Stimulated activated CD4-positive, alpha-beta T cell treated with anti-CD3 and anti-CD28 coated beads, Interleukin-1b, Interleukin-23, amount 100 ng/mL, for 24 hours (primary cell): Measurements from ENCODE around the gene RPTN.

Experiments
- DNase-seq, 4 experiments: peaks; one replicate each; pipeline ENCODE4 v3.0.0-alpha.2; 2020; ENCODE audit warnings: low read depth in 4 of 4, low spot score in 1 of 4

The RPTN gene

DNA sequence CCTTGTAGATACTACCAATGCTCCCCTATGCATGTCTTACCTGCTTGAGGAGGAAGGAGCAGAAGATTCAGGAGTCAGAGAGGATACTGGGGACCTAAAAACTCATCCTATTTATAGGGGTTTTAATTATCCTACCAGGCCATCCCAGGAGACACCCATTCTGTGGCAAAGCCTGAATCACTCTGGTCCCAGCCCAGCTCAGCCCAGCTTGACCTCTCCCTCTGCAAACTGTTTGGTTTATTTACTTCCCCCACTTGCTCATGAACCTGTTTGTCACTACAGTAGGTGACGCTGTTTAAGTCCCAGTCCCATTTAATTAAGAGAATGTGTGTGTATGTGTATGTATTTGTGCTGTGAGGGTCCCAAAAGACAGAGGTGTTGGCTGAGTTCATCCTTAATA is at the start of gene RPTN:
RPTN (minus strand) TSS at position 85 of the 400 bp plus-strand sequence. CDS start 1,339 bp downstream, outside the sequence.
- no peak for DNase-seq

- no peak for DNase-seq
These were observed 40.0 kb upstream of the RPTN start for GRCh38 chr1:152198982-152199381.

GRCh38 chr1:152197361-152197941 is 38.4 kb upstream of the RPTN start:
- no peak for DNase-seq

GRCh38 chr1:152191711-152192110 is 32.7 kb upstream of the RPTN start:
- DNase-seq, result no peak

GRCh38 chr1:152191260-152191659 is 32.2 kb upstream of the RPTN start:
- no peak for DNase-seq

- DNase-seq, result no peak
These were observed 31.6 kb upstream of the RPTN start for GRCh38 chr1:152190589-152190988.

DNA sequence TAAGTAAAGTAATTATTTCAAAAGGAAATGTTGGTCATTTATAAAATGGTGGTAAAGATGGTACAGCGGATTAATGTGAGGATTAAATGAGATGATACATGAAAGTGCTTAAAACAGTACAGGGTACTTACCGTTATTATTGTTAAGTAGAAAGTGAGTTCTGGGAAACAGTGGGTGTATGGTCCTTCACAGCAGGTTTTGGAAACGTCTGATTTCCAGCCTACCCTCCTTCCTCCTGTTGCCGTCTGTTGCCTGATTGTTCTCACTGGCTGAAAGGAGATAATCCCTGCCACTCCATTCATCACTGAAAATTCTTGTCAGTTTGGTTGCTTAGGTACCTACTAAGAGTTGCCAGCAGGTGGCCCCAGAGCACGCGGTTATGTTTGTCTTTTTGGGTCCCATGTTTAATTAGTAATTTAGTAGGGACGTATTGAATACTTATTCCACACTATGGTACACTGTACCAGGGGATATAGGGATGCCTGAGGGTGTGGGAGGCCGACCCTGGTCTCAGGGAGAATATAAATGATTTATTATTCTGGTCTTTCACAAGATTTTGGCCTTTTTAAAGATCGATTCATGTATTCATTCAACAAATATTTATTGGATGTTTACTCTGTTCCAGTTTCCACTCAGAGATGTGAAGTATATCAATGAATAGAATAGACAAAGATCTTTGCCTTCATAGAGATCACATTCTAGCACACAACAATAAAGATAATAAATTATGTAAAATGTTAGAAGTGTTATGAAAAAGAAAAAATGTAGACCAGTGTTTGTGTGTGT is 30.8 kb upstream of the RPTN start:
- peak in 3 of 4 experiments; percentile 20 to 57 (median 46) for DNase-seq

DNA sequence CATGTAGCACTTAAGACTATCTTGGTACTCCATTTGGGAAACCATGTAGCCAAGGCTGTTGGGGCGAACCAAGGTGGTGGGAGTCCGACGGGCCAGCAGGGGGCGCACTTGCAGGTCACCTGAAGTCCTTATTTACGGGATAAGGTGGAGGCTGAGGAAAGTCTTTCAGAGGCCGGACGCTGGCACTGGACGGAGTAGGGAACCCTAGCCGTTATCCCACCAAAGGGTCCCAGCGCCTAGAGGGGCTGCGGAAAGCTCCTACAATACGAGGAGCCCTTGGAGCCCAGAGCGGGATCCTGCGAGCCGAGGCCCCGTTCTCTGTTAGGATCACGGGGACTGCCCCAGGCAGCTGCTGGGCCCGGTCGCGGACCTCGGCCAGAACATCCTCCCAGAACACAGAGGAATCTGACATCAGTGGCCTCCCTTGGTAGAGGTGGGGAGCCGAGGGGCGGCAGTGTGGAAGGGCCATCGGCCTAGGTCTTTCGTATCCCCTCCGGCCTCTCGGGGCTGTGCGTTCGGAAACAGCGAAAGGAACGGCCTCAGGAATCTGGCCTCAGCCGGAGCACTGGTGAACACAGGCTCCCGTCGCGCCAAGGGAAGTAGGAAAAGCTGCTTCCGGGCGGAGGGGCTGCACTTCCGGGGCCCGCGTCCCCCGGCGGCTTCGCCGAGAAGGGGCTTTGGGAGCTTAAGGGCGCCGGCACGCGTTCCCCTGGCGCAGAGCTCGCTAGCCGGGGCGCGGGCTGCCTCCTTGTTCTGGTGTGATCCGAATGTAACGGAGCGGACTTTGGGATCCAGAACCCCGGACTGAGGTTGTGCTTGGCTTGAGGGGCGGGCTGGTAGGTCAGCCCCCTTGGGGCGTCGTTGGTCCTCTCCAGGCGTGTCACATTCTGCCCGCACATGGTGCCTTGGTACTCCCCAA is 29.9 kb upstream of the RPTN start:
- peak; percentile 62 to 76 (median 68) for DNase-seq

DNA sequence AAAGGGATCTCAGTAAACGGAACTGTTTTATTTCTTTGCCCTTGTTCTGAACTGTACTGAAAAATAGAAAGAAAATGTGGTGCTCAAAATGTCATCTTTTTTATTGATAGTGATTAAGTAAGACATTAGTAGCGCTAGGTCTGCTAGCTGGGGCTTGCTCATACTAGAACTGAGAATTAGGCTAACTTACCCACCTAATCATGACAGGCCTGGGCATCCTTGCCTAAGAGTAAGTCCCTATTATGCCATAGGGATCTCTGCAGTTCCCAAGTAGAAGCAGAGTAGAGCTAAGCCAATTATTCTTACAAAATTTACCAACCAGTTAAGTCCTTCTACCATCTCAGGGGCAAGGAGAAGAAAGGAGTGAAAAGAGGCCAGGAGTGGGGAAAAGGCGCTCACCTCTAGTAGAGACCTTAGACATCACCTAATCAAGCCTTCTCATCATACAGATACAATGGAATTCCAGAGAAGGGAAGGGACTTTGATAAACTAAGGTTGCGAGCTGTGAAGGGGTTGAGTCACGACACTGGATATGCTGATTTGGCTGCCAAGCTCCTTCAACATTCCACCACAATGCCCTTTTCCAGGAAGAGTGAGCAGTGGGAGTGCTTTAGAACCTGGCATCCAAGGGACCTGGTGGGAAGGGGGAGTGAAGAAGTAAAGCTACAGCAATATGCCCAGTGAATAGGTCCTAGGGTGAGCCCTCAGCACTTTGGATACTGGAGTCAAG is 27.7 kb upstream of the RPTN start:
- DNase-seq, result no peak

DNA sequence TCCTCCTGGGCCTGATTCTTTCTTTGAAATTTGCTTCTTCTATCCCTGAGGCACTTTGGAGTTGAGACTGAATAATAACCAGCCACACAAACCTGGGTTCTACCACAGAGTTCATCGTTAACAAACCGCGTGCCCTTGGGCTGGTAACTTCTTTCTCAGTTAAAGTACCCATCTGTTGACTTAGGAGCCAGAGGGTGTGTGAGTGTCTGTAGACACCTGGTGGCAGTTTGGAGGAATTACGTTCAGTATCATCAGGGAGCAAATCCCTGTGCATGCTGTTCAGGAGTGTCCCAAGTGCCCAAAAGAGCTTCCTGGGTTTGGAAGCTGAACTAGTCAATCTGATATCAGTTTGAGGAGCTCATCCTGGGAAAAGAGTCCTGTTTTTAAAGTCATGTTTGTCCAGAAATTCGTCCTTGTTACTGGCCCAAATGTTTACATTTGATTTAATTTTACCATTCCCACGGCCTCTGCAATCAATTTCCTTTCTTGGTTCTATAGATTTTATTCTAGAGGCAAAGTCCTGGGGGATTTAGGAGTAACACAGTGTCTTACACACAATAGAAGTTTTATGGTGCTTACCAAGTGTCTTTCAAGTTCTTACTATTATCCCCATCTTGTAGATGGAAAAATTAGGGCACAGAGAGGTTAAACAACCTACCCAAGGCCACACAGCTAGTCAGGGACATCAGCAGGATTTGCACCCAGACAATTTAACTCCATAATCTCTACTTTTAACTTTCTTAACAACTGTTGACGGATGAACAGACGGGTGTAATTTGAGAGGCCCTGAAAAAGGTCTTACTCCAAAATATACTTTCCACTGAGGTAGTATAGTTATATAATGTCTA is 26.7 kb upstream of the RPTN start:
- DNase-seq, result no peak

GRCh38 chr1:152182944-152183361 is 23.9 kb upstream of the RPTN start:
- DNase-seq, result no peak

- no peak for DNase-seq
These were observed 23.4 kb upstream of the RPTN start for GRCh38 chr1:152182431-152182830.

GRCh38 chr1:152179566-152179965 is 20.5 kb upstream of the RPTN start:
- no peak for DNase-seq

- DNase-seq, result no peak
These were observed 11.4 kb upstream of the RPTN start for GRCh38 chr1:152170287-152170905.

DNA sequence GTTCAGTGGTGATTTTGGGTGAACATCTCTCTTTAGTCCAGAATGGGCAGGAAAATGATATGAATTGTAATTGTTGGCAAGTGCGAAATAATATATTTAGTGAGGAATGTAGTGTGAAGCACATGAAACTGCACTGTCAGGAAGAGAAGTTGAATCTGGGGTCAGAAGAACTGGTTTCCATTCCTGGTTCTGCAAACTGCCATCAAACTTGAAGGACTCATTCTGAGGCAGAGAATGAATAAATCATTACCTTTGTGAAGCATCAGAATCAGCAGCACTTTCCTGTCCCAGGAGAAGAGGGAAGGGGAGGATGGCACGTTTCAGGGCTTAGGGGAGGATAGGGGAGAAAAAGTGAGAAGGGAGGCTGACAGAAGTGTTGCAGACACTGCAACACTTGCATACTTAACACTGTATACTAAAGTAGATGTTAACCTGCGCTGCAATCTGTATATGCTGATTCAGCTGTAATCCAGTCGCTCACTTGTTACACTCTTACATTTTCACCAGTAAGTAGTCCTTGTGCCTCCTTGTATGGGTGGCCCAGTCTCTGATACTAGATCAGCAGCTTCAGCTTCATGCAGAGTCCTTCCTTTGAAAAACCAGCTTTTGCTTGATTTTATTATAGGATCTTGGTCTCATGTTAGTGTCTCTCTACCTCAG is 10.5 kb upstream of the RPTN start:
- no peak for DNase-seq

- DNase-seq, result no peak
These were observed 9.5 kb upstream of the RPTN start for GRCh38 chr1:152168535-152168868.

GRCh38 chr1:152167835-152168534 is 9.0 kb upstream of the RPTN start:
- DNase-seq, result no peak

GRCh38 chr1:152166966-152167365 is 7.9 kb upstream of the RPTN start:
- no peak for DNase-seq
